Peyer's patch (tissue), 4 donors: ENCODE results near the gene FGF22. TPM values are rescaled to one million over a fixed set of nuclear protein-coding genes. Genes with fewer than 3 reads are reported as not detected.

Source experiments
- DNase-seq, 3 donors: peaks; one replicate each; pipeline ENCODE4 v3.0.0-alpha.2; 2017 to 2019
- H3K27ac ChIP-seq, 4 donors: fragments of 200-600 bp; sonication (generic); one replicate each; pipeline ENCODE4 v1.5.1; 2016 to 2019
- H3K27me3 ChIP-seq, 2 donors: fragments of 200-600 bp; sonication (generic); one replicate each; pipeline ENCODE4 v1.5.1; 2019
- H3K36me3 ChIP-seq, 3 donors: fragments of 200-600 bp; sonication (generic); one replicate each; pipeline ENCODE4 v1.5.1; 2016 to 2019
- H3K4me1 ChIP-seq, 4 donors: fragments of 200-600 bp; sonication (generic); one replicate each; pipeline ENCODE4 v1.5.1; 2016 to 2019
- H3K4me3 ChIP-seq, 4 donors: fragments of 200-600 bp; sonication (generic); 1 replicate in 3 of 4; 2 replicates in 1 of 4; pipeline ENCODE4 v1.5.1; 2016 to 2019; ENCODE audit warnings: mild to moderate bottlenecking in 1 of 4
- H3K9me3 ChIP-seq, 4 donors: fragments of 200-600 bp; sonication (generic); one replicate each; pipeline ENCODE4 v1.5.1; 2016 to 2019; ENCODE audit warnings: mild to moderate bottlenecking in 1 of 4
- CTCF ChIP-seq, 6 experiments: fragments of 450-650 bp in 4 of 6; fragments of 200-600 bp in 2 of 6; sonication (generic) in 1 of 6; IDR thresholded peaks; one replicate each; pipeline ENCODE4 v1.5.1; 2017 to 2019; ENCODE audit warnings: antibody characterized with exemption in 6 of 6, mild to moderate bottlenecking in 3 of 6, moderate library complexity in 1 of 6
- POLR2A ChIP-seq, 2 donors: fragments of 450-650 bp; IDR thresholded peaks; one replicate each; pipeline ENCODE4 v1.5.1; 2017; ENCODE audit warnings: antibody characterized with exemption in 2 of 2, mild to moderate bottlenecking in 2 of 2, moderate library complexity in 2 of 2
- total RNA-seq, 4 donors: library from RNA; depleted of rRNA; stranded (reverse); fragments of >200 nt; gene quantifications; one replicate each; pipeline ENCODE4 v1.1.0, GENCODE V29; 2016

The FGF22 gene
- total RNA-seq, 4 donors from 2014 or later: not detected

- H3K4me1 ChIP-seq: peaks cover 0 to 55% (median 35%) of the 10 kb centered on the region in 4 donors
- H3K9me3 ChIP-seq: no peaks in the 10 kb centered on the region
- no peaks in the 10 kb centered on the region for H3K27me3 ChIP-seq
- peaks cover 0 to 32% (median 0%) of the 10 kb centered on the region in 3 donors for H3K36me3 ChIP-seq
- DNase-seq: no peak
- H3K27ac ChIP-seq: no peak overlapping the region
- H3K4me3 ChIP-seq: no peak overlapping the region
- no peak for TF ChIP-seq CTCF (IDR thresholded peaks at IDR 0.05)
- no peak for TF ChIP-seq POLR2A (IDR thresholded peaks at IDR 0.05)
Measured at GRCh38 chr19:656751-657559, 17.3 kb downstream of the FGF22 start.

- Histone ChIP-seq H3K36me3 (peaks cover 0 to 25% (median 0%) of the 10 kb centered on the region in 3 donors), H3K4me3 (no peak overlapping the region), H3K27ac (peak overlapping the region in 1 of 4 donors; percentile 94), H3K27me3 (no peaks in the 10 kb centered on the region), H3K4me1 (peaks cover 0 to 56% (median 36%) of the 10 kb centered on the region in 4 donors), H3K9me3 (no peaks in the 10 kb centered on the region)
- no peak for DNase-seq
- TF ChIP-seq CTCF (IDR thresholded peaks at IDR 0.05): no peak
- TF ChIP-seq POLR2A (IDR thresholded peaks at IDR 0.05): no peak
Measured at GRCh38 chr19:657611-658010, 17.9 kb downstream of the FGF22 start.

- DNase-seq: peak in 1 of 3 donors; percentile 47
- H3K27me3 ChIP-seq: no peaks in the 10 kb centered on the region
- H3K9me3 ChIP-seq: no peaks in the 10 kb centered on the region
- H3K4me3 ChIP-seq: peak overlapping the region in 2 of 4 donors; percentile 10 to 23
- peak overlapping the region in 1 of 4 donors; percentile 94 for H3K27ac ChIP-seq
- peaks cover 0 to 20% (median 0%) of the 10 kb centered on the region in 3 donors for H3K36me3 ChIP-seq
- peaks cover 0 to 56% (median 36%) of the 10 kb centered on the region in 4 donors for H3K4me1 ChIP-seq
- TF ChIP-seq CTCF (IDR thresholded peaks at IDR 0.05) (no peak), POLR2A (IDR thresholded peaks at IDR 0.05) (no peak)
Measured at GRCh38 chr19:658059-658839, 18.6 kb downstream of the FGF22 start.

- H3K27me3 ChIP-seq: no peaks in the 10 kb centered on the region
- H3K4me3 ChIP-seq: peak overlapping the region in 3 of 4 donors; percentile 23 to 100 (median 96)
- no peaks in the 10 kb centered on the region for H3K9me3 ChIP-seq
- peak in 2 of 3 donors; percentile 68 to 82 for DNase-seq
- no peak for TF ChIP-seq POLR2A (IDR thresholded peaks at IDR 0.05)
- no peak for TF ChIP-seq CTCF (IDR thresholded peaks at IDR 0.05)
- H3K27ac ChIP-seq: peak overlapping the region; percentile 94 to 99 (median 98)
- H3K4me1 ChIP-seq: peaks cover 4 to 60% (median 42%) of the 10 kb centered on the region in 4 donors
- peaks cover 0 to 11% (median 0%) of the 10 kb centered on the region in 3 donors for H3K36me3 ChIP-seq
Measured at GRCh38 chr19:658916-659839, 19.5 kb downstream of the FGF22 start.
